ENCODE results near the gene STIP1.
A peak's percentile ranks its signal among the peaks of the same experiment; 100 is the strongest.
"Not testable (repeated sequence)": the region's sequence is repeated elsewhere in the genome, so short reads cannot be mapped to it uniquely, and the experiment has no call there.

Gene STIP1

GRCh38 chr11:64148917-64149617 is 36.9 kb upstream of the STIP1 start:
- TF ChIP-seq POLR2A (IDR thresholded peaks at IDR 0.05; ENCODE audit: low read depth, low read length) (no peak), TAF1 (IDR thresholded peaks at IDR 0.05; ENCODE audit: borderline replicate concordance, low read depth, low read length) (no peak), POLR2AphosphoS5 (IDR thresholded peaks at IDR 0.05; ENCODE audit: low read depth, low read length) (no peak)
- no peak for DNase-seq (ENCODE audit: insufficient read length)
- FAIRE-seq: peak; percentile 67

GRCh38 chr11:64150051-64150450 is 35.9 kb upstream of the STIP1 start:
- no peak for TF ChIP-seq POLR2A (IDR thresholded peaks at IDR 0.05; ENCODE audit: low read depth, low read length)
- TF ChIP-seq TAF1 (IDR thresholded peaks at IDR 0.05; ENCODE audit: borderline replicate concordance, low read depth, low read length): no peak
- no peak for TF ChIP-seq POLR2AphosphoS5 (IDR thresholded peaks at IDR 0.05; ENCODE audit: low read depth, low read length)
- no peak for FAIRE-seq
- no peak for DNase-seq (ENCODE audit: insufficient read length)

GRCh38 chr11:64150481-64151239 is 35.3 kb upstream of the STIP1 start:
- TF ChIP-seq POLR2AphosphoS5 (IDR thresholded peaks at IDR 0.05; ENCODE audit: low read depth, low read length): no peak
- FAIRE-seq (no peak), DNase-seq (ENCODE audit: insufficient read length) (no peak)

GRCh38 chr11:64151337-64151736 is 34.6 kb upstream of the STIP1 start:
- DNase-seq (ENCODE audit: insufficient read length) (no peak), FAIRE-seq (no peak)
- TF ChIP-seq POLR2A (IDR thresholded peaks at IDR 0.05; ENCODE audit: low read depth, low read length) (no peak), POLR2AphosphoS5 (IDR thresholded peaks at IDR 0.05; ENCODE audit: low read depth, low read length) (no peak), TAF1 (IDR thresholded peaks at IDR 0.05; ENCODE audit: borderline replicate concordance, low read depth, low read length) (no peak)

- DNase-seq (ENCODE audit: insufficient read length) (peak; percentile 98), FAIRE-seq (peak; percentile 85)
- TF ChIP-seq POLR2AphosphoS5 (IDR thresholded peaks at IDR 0.05; ENCODE audit: low read depth, low read length): no peak
- no peak for TF ChIP-seq POLR2A (IDR thresholded peaks at IDR 0.05; ENCODE audit: low read depth, low read length)
- no peak for TF ChIP-seq TAF1 (IDR thresholded peaks at IDR 0.05; ENCODE audit: borderline replicate concordance, low read depth, low read length)
These were observed 32.9 kb upstream of the STIP1 start for GRCh38 chr11:64152841-64153691.

GRCh38 chr11:64153812-64154211 is 32.2 kb upstream of the STIP1 start:
- no peak for TF ChIP-seq POLR2AphosphoS5 (IDR thresholded peaks at IDR 0.05; ENCODE audit: low read depth, low read length)
- TF ChIP-seq POLR2A (IDR thresholded peaks at IDR 0.05; ENCODE audit: low read depth, low read length): no peak
- no peak for TF ChIP-seq TAF1 (IDR thresholded peaks at IDR 0.05; ENCODE audit: borderline replicate concordance, low read depth, low read length)
- DNase-seq (ENCODE audit: insufficient read length): no peak
- FAIRE-seq: no peak

GRCh38 chr11:64156235-64157011 is 29.5 kb upstream of the STIP1 start:
- DNase-seq (ENCODE audit: insufficient read length): no peak
- TF ChIP-seq TAF1 (IDR thresholded peaks at IDR 0.05; ENCODE audit: borderline replicate concordance, low read depth, low read length) (no peak), POLR2A (IDR thresholded peaks at IDR 0.05; ENCODE audit: low read depth, low read length) (no peak), POLR2AphosphoS5 (IDR thresholded peaks at IDR 0.05; ENCODE audit: low read depth, low read length) (no peak)
- FAIRE-seq: no peak

GRCh38 chr11:64157631-64158394 is 28.2 kb upstream of the STIP1 start:
- TF ChIP-seq POLR2AphosphoS5 (IDR thresholded peaks at IDR 0.05; ENCODE audit: low read depth, low read length) (no peak), POLR2A (IDR thresholded peaks at IDR 0.05; ENCODE audit: low read depth, low read length) (no peak), TAF1 (IDR thresholded peaks at IDR 0.05; ENCODE audit: borderline replicate concordance, low read depth, low read length) (no peak)
- FAIRE-seq: no peak
- no peak for DNase-seq (ENCODE audit: insufficient read length)

GRCh38 chr11:64161037-64161436 is 24.9 kb upstream of the STIP1 start:
- DNase-seq (ENCODE audit: insufficient read length): no peak
- FAIRE-seq: no peak
- no peak for TF ChIP-seq POLR2AphosphoS5 (IDR thresholded peaks at IDR 0.05; ENCODE audit: low read depth, low read length)
- no peak for TF ChIP-seq POLR2A (IDR thresholded peaks at IDR 0.05; ENCODE audit: low read depth, low read length)

- FAIRE-seq; DNase-seq (ENCODE audit: insufficient read length): not testable (repeated sequence)
These were observed 23.2 kb upstream of the STIP1 start for GRCh38 chr11:64162769-64163168.
